HG03575 (cell line): ENCODE results near the gene SLPI.

Experiments
- ATAC-seq: cut with Tn5 transposase; IDR thresholded peaks from one replicate; pipeline ENCODE4 v1.9.1; 2021; ENCODE audit not compliant: unreplicated experiment, insufficient number of reproducible peaks, low FRiP score; ENCODE audit errors: extremely low read depth

The SLPI gene

GRCh38 chr20:45282700-45283550 lies 28.6 kb upstream of the SLPI start:
- ATAC-seq = no peak

- no peak for ATAC-seq
Observed at GRCh38 chr20:45279992-45280391, 25.6 kb upstream of the SLPI start.

GRCh38 chr20:45275338-45275737 lies 21.0 kb upstream of the SLPI start:
- ATAC-seq = no peak

GRCh38 chr20:45269754-45270270 lies 15.4 kb upstream of the SLPI start:
- no peak for ATAC-seq

- ATAC-seq = no peak
Observed at GRCh38 chr20:45269056-45269455, 14.7 kb upstream of the SLPI start.

- ATAC-seq = no peak
Observed at GRCh38 chr20:45268531-45268930, 14.2 kb upstream of the SLPI start.

- ATAC-seq = no peak
Observed at GRCh38 chr20:45266977-45267376, 12.6 kb upstream of the SLPI start.

- no peak for ATAC-seq
Observed at GRCh38 chr20:45263556-45264266, 9.3 kb upstream of the SLPI start.

- ATAC-seq = no peak
Observed at GRCh38 chr20:45258664-45259063, 4.3 kb upstream of the SLPI start.

GRCh38 chr20:45258259-45258658 lies 3.9 kb upstream of the SLPI start:
- ATAC-seq = no peak

- no peak for ATAC-seq
Observed at GRCh38 chr20:45257711-45258110, 3.3 kb upstream of the SLPI start.

GRCh38 chr20:45257161-45257560 lies 2.8 kb upstream of the SLPI start:
- ATAC-seq = no peak

GRCh38 chr20:45253261-45253660 lies 1.1 kb downstream of the SLPI start:
- ATAC-seq = no peak

GRCh38 chr20:45251884-45252560 lies 2.3 kb downstream of the SLPI start:
- ATAC-seq = no peak

GRCh38 chr20:45248609-45249008 lies 5.8 kb downstream of the SLPI start:
- no peak for ATAC-seq

GRCh38 chr20:45247865-45248264 lies 6.5 kb downstream of the SLPI start:
- ATAC-seq = no peak

- no peak for ATAC-seq
Observed at GRCh38 chr20:45246109-45246508, 8.3 kb downstream of the SLPI start.

GRCh38 chr20:45238139-45238538 lies 16.2 kb downstream of the SLPI start:
- ATAC-seq = no peak

- ATAC-seq = no peak
Observed at GRCh38 chr20:45235995-45236394, 18.4 kb downstream of the SLPI start.

- no peak for ATAC-seq
Observed at GRCh38 chr20:45230631-45231030, 23.7 kb downstream of the SLPI start.
